Endothelial cell of hepatic sinusoid (primary cell): ENCODE data around the gene IL1RAP.
"Not testable (repeated sequence)": the region's sequence is repeated elsewhere in the genome, so short reads cannot be mapped to it uniquely, and the experiment has no call there.

Source experiments
- in situ Hi-C: cut with HindIII; loops from 2 replicates; pipeline ENCODE4 v1.10.0; 2017; ENCODE audit warnings: low sequenced_read_pairs

The IL1RAP gene

DNA sequence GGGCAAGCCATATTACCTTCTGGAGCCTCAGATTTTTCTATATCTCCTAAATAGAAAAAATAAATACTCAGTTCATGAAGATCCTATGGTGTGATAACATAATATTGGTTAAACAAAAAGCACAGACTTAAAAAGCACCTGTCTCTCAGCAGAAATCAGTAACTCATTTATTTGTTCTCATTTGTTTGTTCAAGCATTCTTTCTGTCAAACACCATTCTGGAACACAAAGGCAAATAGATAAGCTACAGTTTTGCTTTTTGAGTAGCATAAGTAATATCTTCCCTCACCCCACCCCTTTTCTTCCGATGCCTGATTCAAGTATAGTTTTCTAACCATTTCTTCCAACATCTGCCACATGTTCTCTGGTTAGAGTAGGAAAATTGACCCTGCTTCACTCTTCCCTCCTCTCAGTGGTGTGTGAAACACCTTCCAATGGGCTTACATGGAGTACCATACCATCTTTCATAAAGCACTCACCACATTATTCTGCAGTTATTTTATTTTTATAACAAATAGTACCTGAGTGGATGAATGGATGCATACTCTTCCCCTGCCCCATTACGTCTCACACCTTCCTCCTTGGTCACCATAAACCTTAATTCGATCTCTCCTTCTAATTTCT, 8.4 kb upstream of the IL1RAP start:
- in situ Hi-C loops = loop anchor here (5.0 kb wide), 1 partner anchor 33 kb away; no protein-coding TSS in a partner anchor

DNA sequence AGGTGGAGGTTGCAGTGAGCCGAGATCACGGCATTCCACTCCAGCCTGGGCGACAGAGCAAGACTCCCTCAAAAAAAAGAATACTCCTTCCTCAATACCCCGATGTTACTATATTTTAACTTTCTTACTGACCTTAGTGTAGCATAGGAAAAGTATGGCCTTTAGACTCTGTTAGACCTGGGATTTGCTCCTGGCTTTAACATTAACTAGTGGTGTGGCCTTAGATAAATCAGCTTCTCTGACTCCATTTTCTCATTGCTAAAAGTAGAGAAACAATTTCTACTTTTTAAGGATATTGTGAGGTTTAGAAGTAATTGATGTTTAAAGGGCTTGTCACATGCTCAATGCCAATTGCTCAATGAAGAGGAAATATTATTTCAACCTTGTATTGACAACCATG, 7.6 kb upstream of the IL1RAP start:
- in situ Hi-C loops = loop anchor here (5.0 kb wide), 1 partner anchor 34 kb away; no protein-coding TSS in a partner anchor

DNA sequence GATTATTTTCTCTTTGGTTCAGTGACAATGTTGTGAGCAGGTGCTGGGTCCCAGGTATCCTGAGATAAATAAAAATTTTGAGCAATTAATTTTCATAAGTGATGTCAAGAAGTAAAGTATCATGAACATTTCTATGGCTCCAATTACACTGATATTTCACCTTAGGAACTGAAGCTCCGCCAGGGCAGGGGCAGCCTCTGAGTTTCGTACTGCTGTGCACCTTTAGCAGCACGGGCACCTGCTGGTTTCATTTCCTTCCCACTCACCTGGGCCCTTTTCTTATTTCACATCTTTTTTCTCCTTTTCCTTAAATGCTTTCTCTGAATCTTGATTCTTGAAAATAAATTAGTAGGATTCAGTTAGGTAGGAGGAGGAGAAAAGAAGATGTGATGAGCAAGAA, 1.2 kb upstream of the IL1RAP start:
- in situ Hi-C loops = no loop called here

DNA sequence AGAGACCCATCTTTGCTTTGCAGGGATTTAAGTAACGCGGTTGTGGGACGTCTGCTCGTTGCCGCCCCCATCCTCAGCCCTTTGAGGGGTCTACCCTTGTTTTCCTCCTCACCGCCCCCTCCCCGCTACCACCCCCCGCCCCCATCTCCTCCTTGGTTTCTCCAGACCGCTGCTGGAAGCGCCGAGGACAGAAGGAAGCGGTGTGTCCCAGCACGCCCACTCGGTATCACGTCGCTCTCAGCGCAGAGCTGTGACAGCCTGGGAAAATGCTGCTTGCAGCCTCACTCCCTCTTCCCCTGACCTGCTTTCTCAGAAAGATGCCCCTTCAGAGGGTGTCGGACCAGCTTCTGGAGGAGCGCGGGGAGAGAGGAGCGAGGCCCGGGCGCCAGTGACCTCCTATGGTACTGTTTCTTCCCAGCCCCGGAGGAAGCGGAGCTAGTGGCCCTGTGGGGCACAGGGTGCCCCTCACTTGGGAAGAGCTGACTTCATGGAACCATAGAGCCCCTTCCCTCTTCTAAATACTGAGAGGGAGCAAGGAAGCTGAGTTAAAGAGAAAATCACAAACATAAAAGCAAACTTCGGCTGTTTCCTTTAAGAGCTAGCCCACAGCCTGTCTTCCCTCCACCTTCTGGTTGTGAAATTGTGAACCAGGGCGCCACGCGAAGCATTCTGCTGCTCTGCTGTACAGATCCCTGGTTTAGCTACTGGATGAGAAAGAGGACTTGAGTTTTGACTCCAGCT, 698 bp downstream of the IL1RAP start:
- in situ Hi-C loops = no loop called here

DNA sequence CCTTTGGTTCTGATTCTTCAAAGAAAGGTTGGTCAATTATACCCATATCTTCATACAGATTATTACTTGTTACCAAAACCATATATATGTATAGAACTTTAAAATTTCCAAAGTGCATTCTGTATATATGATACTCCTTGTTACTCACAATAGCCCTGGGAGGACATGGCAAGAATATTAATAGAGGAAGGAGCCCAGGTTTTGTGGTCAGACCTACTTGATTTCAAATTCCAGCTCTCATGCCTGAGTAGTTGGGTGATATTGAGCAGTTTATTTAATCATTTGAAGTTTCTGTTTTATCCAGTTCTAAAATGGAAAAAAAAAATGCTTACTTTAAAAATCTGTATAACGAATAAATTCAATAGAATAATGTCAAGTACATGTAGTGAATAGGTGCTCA, 2.5 kb downstream of the IL1RAP start:
- in situ Hi-C loops = no loop called here

DNA sequence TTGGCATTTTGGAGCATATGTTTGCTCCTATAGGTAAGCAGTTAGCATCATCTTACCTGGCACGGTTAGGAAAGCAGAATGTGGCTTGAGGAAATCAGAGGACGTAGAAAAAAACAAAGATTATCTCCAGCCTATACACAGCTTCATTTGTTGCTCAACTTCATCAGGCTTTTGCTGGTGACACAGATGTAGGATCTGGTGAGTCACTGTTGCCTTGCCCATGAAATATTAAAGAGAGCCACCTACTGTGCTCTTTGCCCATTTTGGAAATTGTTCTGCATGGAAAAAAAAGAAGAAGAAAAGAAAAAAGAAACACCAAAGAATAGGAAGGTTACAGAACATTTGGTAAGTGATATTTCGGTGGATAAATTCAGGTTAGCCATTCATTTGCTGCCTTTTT, 3.8 kb downstream of the IL1RAP start:
- in situ Hi-C loops = no loop called here

DNA sequence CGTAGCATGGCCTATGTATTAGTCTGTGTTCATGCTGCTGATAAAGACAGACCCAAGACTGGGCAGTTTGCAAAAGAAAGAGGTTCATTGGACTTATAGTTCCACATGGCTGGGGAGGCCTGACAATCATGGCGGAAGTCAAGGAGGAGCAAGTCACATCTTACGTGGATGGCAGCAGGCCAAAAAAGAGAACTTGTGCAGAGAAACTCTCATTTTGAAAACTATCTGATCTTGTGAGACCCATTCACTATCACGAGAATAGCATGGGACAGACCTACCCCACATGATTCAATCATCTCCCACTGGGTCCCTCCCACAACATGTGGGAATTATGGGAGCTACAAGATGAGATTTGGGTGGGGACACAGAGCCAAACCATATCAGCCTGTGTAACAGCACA, 4.6 kb downstream of the IL1RAP start:
- in situ Hi-C loops = not testable (repeated sequence)

DNA sequence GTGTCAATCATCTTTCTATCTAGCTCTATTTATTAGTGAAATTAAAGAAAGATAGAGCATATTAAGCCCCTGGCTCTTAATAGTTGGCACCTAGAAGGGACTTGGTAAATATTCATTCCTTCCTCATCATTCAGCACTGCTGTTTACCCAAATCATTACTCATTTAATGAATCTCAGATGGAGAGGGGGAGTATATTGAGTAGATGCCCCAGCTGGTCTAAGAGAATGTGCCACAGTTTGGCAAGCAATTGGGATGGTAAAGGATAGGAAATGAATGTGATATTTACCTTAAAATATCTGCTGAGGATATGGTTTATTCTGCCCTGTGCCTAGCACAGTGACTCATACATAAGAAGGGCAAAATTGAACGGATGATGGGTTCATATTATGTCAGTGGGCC, 6.0 kb downstream of the IL1RAP start:
- in situ Hi-C loops = no loop called here

DNA sequence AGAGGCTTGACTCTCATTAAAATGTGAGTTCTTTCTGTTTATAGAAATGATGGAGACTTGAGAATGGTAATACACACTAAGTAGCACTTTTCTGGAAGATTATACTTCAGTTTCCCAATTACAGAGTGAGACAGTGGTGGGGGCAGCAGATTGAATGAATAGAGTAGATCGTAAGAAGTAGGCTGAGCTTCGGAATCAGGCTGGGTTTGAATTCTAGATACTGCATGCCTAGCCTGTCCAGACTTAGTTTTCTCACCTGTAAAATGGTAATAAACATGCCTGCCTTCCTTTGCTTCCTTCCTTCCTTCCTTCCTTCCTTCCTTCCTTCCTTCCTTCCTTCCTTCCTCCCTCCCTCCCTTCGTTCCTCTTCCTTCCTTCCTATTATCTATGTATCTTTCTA, 8.1 kb downstream of the IL1RAP start:
- in situ Hi-C loops = no loop called here

DNA sequence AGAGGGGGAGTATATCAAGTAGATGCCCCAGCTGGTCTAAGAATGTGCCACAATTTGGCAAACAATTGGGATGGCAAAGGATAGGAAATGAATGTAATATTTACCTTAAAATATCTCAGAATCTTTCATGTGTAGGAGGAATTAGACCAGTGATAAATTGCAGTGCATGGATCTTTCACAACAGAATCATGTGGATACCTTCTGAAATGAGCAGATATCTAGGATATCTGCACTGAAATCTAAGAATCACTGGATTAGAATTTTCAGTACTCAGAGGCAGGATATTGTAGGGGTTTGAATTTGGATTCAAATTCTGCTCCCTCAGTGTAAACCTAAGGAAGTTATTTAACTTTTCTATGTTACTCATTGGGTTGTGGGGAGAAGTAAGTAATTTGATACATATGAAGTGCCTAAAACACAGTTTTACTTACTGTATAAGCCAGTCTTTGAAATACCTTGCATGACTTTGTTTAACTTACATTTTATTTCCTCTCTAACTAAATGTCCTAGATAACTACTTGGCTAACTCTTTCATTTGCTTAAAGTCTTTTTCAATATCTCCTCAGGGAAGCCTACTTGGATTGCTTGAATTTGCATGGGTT, 8.8 kb downstream of the IL1RAP start:
- in situ Hi-C loops = no loop called here

DNA sequence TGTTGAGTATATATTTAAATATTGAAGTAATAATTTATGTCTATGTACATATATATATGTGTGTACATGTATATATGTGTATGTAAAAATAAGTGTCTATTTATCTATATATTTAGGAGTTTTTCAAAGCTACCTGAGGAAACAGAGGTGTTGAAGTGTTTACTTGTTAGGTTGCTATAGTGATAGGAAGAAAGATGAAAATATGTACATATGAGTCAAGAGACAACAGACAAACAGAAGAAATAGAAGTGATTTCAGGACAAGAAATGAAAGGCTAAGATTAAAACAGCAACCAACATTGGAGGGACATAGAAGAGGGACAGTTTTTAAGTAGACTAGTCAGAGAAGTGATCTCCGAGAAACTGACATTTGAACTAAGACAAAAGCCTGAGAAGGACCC, 11.1 kb downstream of the IL1RAP start:
- in situ Hi-C loops = no loop called here

DNA sequence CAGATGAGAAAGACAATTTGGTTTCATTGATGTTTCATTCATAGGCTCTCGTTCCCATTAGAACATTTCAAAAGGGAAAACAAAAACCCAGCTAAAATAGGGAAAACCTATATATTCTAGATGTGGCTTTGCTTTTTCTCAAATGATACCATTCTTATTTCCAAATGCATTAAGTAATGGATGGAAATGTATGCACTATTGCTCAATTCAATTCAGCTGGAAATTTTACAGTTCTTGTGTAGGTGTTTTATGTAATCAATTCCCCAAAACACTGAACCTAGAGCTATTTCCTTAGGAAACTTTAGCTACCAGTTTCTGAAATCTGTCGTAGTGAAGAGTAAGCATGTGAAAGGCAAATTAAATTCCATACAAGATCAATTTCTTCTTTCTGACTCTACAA, 11.7 kb downstream of the IL1RAP start:
- in situ Hi-C loops = no loop called here

DNA sequence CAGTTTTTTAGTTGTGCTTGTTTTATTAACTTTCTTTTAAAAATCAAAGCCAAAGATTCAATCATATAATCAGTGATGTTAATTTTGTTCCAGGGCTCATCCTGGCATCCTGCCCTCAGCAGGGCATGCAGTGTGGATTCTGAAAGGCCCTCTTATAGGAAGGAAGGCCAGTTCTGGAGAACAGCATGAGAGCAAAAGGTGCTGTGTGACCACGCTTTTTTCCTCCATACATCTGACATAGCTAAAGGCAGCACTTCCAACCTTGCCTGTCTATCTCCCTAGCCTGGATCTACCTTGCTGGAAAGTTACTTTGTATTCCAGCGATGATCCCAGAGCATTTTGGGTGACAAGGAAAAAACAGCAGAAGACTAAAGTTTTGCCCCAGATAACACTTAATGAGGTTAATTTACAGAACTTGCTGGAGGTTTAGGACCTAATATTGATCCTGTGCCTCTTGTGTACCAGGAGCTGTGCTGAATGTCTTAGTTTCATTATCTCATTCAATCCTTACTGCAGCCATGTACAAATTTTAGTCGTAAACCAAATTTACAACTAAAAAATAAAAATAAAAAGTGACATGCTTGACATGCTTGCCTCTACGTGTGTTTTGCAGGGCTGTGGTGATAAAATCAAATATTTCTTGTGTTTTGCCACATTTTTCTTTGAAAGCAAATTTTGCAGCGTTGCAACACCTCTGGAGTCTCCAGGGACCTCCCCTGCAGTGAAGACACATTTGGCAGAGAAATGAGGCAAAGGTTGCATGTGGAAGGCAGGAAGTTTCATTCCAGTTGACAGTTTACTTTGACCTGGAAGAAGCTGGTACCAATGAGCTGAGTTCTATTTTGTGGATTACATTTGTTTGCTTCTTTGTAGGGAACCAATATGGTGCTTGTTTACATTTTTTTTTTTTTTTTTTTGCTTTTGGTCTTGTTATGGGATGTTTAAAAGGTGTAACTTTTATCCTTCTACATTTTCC, 13.2 kb downstream of the IL1RAP start:
- in situ Hi-C loops = no loop called here

DNA sequence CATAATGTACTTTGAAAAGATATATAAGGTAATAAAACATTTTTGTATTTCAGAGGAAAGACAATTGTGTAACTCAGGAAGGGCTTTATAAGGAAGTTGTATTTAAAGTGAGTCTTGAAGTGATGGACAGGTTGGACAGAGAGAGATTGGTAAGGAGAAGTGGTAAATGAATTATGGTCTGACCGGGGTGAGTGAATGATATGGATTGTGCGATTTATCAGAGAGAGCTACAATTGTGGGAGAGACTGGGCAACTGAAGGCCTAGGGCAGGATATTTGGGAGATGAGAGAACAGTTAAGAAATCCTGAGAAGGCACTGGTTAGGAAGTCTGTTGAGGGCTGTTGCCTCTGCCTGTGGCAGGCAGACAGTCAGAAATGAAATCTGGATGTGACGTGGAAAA, 14.8 kb downstream of the IL1RAP start:
- in situ Hi-C loops = no loop called here

DNA sequence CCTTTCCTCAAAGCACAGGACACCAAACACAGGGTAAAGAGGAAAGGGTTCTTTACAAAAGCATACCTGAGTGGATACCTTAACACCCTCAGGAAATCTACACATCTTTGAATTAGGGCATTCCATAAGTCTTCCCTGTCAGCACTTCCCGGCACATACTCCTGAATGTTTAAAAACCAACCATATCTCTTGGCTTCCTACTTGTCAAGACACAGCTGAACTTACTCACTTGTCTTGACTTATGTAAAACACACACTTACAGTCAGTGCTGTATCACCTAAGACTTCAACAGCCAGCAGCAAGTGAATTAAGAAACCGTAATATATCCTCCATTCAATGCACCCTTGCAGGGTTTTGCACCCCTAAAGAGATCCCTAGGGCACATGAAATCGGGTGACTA, 17.5 kb downstream of the IL1RAP start:
- in situ Hi-C loops = no loop called here

DNA sequence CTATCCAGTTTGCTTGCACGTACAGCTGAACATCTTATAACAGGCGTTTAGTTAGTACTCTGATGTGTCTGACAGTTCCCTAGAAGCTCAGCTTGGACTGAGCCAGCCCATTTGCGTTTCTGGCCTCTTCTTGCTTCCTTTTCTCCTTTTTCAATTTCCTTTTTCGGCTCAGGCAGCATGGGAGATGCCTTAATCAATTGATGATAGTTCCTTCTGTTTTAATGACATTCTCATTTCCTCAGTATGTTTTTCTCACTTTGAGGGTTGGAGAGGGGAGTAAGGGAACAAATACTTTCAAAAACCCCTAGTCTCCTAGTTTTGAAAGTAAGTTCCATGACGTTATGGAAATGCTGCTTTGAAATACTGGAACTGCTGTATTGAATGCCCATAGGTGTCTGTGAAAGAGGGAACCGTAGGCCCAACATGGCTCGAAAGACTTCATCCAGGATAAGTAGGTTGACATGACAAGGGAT, 18.9 kb downstream of the IL1RAP start:
- in situ Hi-C loops = no loop called here

DNA sequence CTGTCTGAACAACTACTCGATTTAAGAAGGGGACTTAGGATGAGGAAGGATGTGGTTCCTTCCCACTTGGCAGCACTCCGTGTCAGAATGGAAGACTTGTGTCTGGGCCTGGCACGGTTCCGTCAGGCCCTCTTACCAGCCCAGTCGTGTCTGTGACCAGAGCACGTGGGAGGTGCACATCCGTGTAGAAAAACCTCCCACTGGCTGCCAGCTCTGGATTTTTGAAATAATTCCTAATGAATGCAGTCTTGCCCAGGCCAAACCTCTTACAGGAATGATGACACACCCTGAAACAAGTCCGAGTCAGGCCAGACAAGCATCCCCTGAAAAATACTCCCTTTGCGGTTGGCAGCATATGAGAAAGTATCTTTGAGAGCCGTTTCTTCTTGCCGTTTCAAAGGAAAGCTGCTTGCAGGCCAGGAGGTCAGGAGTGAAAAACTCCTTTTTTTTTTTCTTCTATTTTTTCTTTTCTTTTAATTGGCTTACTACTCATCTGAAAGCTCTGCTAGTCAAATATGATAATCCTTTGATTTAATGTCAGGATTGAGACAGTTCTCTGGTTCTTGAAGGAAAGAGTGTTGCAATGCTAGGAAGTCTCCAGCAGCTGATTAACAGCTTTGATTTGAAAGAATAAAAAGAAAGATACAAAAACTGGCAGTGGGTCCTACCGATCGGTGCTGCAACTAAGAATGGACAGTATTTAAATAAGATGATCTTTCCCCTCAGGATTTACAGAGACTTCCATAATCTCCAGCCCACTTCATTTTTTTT, 19.8 kb downstream of the IL1RAP start:
- in situ Hi-C loops = no loop called here

DNA sequence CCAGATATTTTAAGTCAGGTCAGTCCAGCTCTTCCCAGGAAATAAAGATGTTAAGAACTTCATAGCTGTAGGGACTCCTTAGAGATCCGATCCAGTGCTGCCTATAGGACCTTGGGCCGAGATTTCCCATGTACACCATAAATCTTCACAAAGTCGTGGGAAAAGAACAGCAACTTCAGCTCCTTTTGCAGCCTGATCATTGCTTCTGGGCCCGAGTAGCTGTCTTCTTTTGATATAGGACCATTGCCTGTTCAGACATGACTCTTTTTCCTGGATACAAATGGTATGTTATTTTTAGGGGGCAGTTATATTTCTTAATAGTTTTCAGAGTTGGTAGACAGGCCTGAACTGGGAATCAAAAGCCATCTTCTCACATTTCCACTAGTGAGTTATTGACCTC, 20.5 kb downstream of the IL1RAP start:
- in situ Hi-C loops = no loop called here

DNA sequence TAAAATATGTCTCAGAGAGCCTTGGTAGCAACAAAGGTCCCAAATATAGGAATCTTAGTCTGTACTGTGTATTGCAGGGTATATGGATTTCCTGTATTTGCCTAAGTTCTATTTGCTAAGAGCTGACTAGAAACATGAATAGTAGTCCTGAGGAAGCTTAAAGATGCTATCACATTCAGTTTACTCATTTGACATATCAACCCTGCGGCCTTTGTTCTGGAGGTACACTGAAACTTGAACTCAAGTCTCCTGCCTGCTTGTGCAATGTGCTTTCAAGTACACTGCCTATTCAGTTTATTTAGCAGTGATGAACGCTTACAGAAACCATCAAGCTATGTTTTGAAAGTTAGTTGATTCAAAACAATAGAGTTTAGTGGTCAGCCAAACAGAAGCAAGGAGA, 21.1 kb downstream of the IL1RAP start:
- in situ Hi-C loops = no loop called here

DNA sequence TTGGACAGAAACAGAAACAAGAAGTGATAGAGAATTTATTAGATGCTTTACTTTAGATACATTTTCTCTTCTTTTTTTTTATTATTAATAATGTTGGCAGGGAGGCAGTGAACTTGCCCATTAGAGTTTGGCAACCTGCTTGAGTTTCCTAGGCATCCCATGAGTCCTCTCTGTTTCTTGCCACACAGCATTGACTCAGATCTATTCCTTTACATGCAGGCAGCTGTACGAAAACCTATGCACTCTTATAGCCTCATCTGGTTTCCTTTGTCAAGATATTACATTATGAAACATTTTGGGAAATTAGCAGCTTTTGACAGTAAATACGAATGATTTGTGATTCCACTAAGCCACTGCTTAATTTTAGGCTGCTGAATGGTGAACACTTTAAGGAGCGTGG, 23.3 kb downstream of the IL1RAP start:
- in situ Hi-C loops = no loop called here
